ENCODE results near the gene ELAVL2.

DNA sequence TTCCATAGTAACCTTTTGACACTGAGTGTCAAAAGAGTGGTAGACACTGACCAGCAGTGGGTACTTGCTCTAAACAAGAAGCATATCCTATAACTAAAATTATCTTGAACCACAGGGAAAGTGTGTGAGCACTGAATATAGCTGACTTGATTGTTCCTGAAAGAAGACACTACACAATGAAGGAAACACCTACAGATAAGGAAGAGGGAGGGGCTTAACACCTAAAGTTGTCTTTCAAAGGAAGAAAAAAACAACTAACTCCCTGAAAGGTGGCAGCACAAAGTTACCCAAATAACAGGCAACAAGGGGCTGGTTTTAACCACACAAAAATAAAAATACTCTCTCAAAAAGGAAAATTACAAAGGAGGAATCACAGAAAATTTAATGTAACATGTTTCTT lies 6.6 kb downstream of the ELAVL2 start:
- TF ChIP-seq, protein P1, sequence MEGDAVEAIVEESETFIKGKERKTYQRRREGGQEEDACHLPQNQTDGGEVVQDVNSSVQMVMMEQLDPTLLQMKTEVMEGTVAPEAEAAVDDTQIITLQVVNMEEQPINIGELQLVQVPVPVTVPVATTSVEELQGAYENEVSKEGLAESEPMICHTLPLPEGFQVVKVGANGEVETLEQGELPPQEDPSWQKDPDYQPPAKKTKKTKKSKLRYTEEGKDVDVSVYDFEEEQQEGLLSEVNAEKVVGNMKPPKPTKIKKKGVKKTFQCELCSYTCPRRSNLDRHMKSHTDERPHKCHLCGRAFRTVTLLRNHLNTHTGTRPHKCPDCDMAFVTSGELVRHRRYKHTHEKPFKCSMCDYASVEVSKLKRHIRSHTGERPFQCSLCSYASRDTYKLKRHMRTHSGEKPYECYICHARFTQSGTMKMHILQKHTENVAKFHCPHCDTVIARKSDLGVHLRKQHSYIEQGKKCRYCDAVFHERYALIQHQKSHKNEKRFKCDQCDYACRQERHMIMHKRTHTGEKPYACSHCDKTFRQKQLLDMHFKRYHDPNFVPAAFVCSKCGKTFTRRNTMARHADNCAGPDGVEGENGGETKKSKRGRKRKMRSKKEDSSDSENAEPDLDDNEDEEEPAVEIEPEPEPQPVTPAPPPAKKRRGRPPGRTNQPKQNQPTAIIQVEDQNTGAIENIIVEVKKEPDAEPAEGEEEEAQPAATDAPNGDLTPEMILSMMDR (IDR thresholded peaks at IDR 0.05 in 2 of 3, conservative IDR thresholded peaks at IDR 0.05 in 1 of 3; ENCODE audit: insufficient read depth in 2 of 3, low read depth in 1 of 3, low read length in 3 of 3) = no peak
- TF ChIP-seq, protein P2, sequence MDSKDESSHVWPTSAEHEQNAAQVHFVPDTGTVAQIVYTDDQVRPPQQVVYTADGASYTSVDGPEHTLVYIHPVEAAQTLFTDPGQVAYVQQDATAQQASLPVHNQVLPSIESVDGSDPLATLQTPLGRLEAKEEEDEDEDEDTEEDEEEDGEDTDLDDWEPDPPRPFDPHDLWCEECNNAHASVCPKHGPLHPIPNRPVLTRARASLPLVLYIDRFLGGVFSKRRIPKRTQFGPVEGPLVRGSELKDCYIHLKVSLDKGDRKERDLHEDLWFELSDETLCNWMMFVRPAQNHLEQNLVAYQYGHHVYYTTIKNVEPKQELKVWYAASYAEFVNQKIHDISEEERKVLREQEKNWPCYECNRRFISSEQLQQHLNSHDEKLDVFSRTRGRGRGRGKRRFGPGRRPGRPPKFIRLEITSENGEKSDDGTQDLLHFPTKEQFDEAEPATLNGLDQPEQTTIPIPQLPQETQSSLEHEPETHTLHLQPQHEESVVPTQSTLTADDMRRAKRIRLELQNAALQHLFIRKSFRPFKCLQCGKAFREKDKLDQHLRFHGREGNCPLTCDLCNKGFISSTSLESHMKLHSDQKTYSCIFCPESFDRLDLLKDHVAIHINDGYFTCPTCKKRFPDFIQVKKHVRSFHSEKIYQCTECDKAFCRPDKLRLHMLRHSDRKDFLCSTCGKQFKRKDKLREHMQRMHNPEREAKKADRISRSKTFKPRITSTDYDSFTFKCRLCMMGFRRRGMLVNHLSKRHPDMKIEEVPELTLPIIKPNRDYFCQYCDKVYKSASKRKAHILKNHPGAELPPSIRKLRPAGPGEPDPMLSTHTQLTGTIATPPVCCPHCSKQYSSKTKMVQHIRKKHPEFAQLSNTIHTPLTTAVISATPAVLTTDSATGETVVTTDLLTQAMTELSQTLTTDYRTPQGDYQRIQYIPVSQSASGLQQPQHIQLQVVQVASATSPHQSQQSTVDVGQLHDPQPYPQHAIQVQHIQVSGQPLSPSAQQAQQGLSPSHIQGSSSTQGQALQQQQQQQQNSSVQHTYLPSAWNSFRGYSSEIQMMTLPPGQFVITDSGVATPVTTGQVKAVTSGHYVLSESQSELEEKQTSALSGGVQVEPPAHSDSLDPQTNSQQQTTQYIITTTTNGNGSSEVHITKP (IDR thresholded peaks at IDR 0.05; ENCODE audit: partially characterized antibody) = no peak
- TF ChIP-seq MYNN (IDR thresholded peaks at IDR 0.05) = no peak
- no peak for TF ChIP-seq MYNN (CRISPR knock-in tag; IDR thresholded peaks at IDR 0.05)
- TF ChIP-seq ATF7 (IDR thresholded peaks at IDR 0.05) = no peak
- TF ChIP-seq SIX5 (IDR thresholded peaks at IDR 0.05; ENCODE audit: borderline replicate concordance in 1 of 2, insufficient read depth in 1 of 2, low read depth in 1 of 2, low read length in 2 of 2) = no peak
- TF ChIP-seq RAD21 (CRISPR knock-in tag; conservative IDR thresholded peaks at IDR 0.05 in 1 of 2, IDR thresholded peaks at IDR 0.05 in 1 of 2) = no peak
